Ovary (tissue), 9 donors: Measurements from ENCODE around the gene CCDC150. TPM values are rescaled to one million over a fixed set of nuclear protein-coding genes. Genes with fewer than 3 reads are reported as not detected.
"Not testable (repeated sequence)": the region's sequence is repeated elsewhere in the genome, so short reads cannot be mapped to it uniquely, and the experiment has no call there.

Experiments used
- DNase-seq, 5 donors: peaks; one replicate each; pipeline ENCODE4 v3.0.0-alpha.2; 2019 to 2020
- H3K27ac ChIP-seq, 2 donors: fragments of 200-600 bp; one replicate each; pipeline versions ENCODE4 v1.5.1 to v1.8.0; 2019 to 2022
- H3K27me3 ChIP-seq: fragments of 200-600 bp; one replicate; pipeline ENCODE4 v1.8.0; 2022
- H3K36me3 ChIP-seq: fragments of 200-600 bp; sonication (generic); one replicate; pipeline ENCODE4 v1.5.1; 2019
- H3K4me1 ChIP-seq: one replicate; pipeline ENCODE4 v1.8.1; 2013; ENCODE audit warnings: mild to moderate bottlenecking, moderate library complexity; ENCODE audit not compliant: insufficient read depth
- H3K4me3 ChIP-seq: fragments of 200-600 bp; sonication (generic); one replicate; pipeline ENCODE4 v1.5.1; 2017
- H3K9me3 ChIP-seq, 2 donors: fragments of 200-600 bp in 1 of 2; sonication (generic) in 1 of 2; one replicate each; pipeline versions ENCODE4 v1.5.1 to v1.8.1; 2013 to 2019; ENCODE audit warnings: mild to moderate bottlenecking in 1 of 2, moderate library complexity in 1 of 2
- EP300 ChIP-seq: sonication (generic); formaldehyde crosslinking; IDR thresholded peaks from one replicate; pipeline ENCODE4 v1.6.1; 2017; ENCODE audit warnings: antibody characterized with exemption
- POLR2A ChIP-seq: fragments of 450-650 bp; IDR thresholded peaks from one replicate; pipeline ENCODE4 v1.6.1; 2017; ENCODE audit warnings: antibody characterized with exemption, mild to moderate bottlenecking, moderate library complexity
- WGBS, 3 donors: extraction: QIAGEN DNeasy Blood & Tissue Kit in 1 of 3; methylation state at CpG; one replicate each; pipeline versions ENCODE4 v1.1.5 to v1.1.7; 2013 to 2017; 5-methylcytosine and 5-hydroxymethylcytosine counted together
- intact Hi-C, 4 donors: fragments of 100-400 bp; cut with DNase I; formaldehyde crosslinking; loops; one replicate each; pipeline versions ENCODE4 v1.11.0 to v1.15.1; 2022 to 2023
- polyA plus RNA-seq, 2 donors: library from polyadenylated mRNA; stranded (reverse); fragments of 200-250 nt in 1 of 2; fragments of 350-450 nt in 1 of 2; fragmentation: Illumina TruSeq in 1 of 2; extraction: RNeasy Lipid Tissue Mini Kit (QIAGEN cat#74804) in 1 of 2; gene quantifications; one replicate each; pipeline ENCODE4 v1.2.3, GENCODE V29; 2013 to 2014
- total RNA-seq, 7 donors: library from RNA; depleted of rRNA in 2 of 7; stranded (reverse); fragments of >200 nt in 2 of 7; fragmentation: NEBNext Ultra II Directional in 3 of 7; extraction: Animal tissue kit (Norgen Biotek cat#: 25700) in 3 of 7; gene quantifications; one replicate each; pipeline versions ENCODE4 v1.1.0 to v1.2.4, GENCODE V29; 2016 to 2023
- TF ChIP-seq, protein P1 (sequence below), 3 donors: fragments of 450-650 bp in 2 of 3; fragments of 200-600 bp in 1 of 3; IDR thresholded peaks; one replicate each; pipeline versions ENCODE4 v1.5.1 to v1.8.0; 2016 to 2022; ENCODE audit warnings: antibody characterized with exemption in 3 of 3, mild to moderate bottlenecking in 1 of 3
- donor health status: DM: no; HTN: no; CAD: no; lungs with moderate emphysema.
- donor health status: DM: no; HTN: no; CAD: no.
- donor health status: Bipolar disorder and iron deficiency.
- donor health status: DM: yes; HTN: yes; CAD: no.
- donor health status: DM: no; HTN: no; CAD: no.
- donor health status: DM: yes; HTN: yes; CAD: no.

The CCDC150 gene
- total and polyA plus RNA-seq, 9 donors = 0.25 to 3.5 (median 1.1) TPM

DNA sequence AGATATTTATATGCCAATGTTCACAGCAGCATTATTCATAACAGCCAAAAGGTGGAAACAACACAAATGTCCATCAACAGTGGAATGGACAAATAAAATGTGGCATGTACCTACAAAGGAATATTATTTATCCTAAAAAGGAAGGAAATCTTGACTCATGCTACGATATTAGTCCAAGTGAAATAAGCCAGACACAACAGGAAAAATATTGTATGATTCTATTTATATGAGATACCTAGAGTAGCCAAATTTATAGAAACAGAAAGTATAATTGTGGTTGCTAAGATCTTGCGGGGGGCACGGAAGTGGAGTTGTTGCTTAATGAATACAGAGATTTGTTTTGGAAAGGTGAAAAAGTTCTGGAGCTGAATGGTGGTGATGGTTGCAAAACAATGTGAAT is 33.0 kb upstream of the CCDC150 start:
- intact Hi-C loops = no loop called here

DNA sequence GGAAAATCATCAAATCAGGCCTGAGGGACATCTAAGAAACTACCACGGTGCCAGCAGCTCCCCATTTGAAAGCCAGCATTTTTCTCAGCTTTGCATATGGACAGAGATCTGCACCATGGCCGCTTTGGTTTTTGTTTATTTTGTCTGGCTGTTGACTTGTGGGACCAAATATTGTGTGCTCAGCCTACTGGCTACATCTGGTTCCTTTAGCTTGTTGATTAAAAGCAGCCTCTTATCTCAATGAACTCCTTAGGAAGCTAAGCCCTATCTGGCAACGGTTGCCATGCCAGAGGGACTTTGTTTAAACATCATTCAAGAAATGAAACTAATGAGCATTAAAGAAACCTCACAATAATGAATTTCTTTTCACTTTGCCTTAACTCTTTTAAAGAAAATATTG is 32.4 kb upstream of the CCDC150 start:
- WGBS, 3 donors = 6 to 32% (median 6%) methylated on average over 3 of the region's 3 CpGs
- no peaks in the 10 kb centered on the region for H3K27me3 ChIP-seq
- H3K36me3 ChIP-seq = no peaks in the 10 kb centered on the region
- no peak overlapping the region for H3K4me3 ChIP-seq
- H3K4me1 ChIP-seq = no peaks in the 10 kb centered on the region
- H3K27ac ChIP-seq = no peak overlapping the region
- no peak for TF ChIP-seq POLR2A
- TF ChIP-seq EP300 = no peak
- TF ChIP-seq, protein P1, sequence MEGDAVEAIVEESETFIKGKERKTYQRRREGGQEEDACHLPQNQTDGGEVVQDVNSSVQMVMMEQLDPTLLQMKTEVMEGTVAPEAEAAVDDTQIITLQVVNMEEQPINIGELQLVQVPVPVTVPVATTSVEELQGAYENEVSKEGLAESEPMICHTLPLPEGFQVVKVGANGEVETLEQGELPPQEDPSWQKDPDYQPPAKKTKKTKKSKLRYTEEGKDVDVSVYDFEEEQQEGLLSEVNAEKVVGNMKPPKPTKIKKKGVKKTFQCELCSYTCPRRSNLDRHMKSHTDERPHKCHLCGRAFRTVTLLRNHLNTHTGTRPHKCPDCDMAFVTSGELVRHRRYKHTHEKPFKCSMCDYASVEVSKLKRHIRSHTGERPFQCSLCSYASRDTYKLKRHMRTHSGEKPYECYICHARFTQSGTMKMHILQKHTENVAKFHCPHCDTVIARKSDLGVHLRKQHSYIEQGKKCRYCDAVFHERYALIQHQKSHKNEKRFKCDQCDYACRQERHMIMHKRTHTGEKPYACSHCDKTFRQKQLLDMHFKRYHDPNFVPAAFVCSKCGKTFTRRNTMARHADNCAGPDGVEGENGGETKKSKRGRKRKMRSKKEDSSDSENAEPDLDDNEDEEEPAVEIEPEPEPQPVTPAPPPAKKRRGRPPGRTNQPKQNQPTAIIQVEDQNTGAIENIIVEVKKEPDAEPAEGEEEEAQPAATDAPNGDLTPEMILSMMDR (IDR thresholded peaks at IDR 0.05) = no peak
- no peaks in the 10 kb centered on the region for H3K9me3 ChIP-seq
- intact Hi-C loops = no loop called here
- no peak for DNase-seq

More for the DNA sequence above, 33.0 kb upstream of the CCDC150 start:
- WGBS, 3 donors = 12 to 40% (median 19%) methylated on average over 3 of the region's 3 CpGs
- Histone ChIP-seq H3K27ac (no peak overlapping the region), H3K4me1 (no peaks in the 10 kb centered on the region), H3K9me3 (no peaks in the 10 kb centered on the region), H3K4me3 (no peak overlapping the region), H3K27me3 (no peaks in the 10 kb centered on the region), H3K36me3 (no peaks in the 10 kb centered on the region)
- DNase-seq = no peak
- TF ChIP-seq, protein P1 (IDR thresholded peaks at IDR 0.05) = no peak
- no peak for TF ChIP-seq POLR2A
- no peak for TF ChIP-seq EP300

DNA sequence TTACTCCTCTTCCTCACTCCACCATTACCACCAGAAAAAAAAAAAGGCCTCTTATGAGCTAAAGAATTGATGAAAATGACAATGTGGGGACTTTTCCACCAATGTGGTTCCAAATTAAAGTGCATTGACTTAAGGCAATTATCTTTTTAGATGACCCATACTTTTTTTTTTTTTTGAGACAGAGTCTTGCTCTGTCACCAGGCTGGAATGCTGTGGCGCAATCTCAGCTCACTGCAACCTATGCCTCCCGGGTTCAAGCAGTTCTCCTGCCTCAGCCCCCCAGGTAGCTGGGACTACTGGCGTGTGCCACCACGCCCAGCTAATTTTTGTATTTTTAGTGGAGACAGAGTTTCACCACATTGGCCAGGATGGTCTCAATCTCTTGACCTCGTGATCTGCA is 31.6 kb upstream of the CCDC150 start:
- H3K4me1 ChIP-seq, H3K27me3 ChIP-seq, H3K36me3 ChIP-seq, H3K4me3 ChIP-seq, H3K9me3 ChIP-seq, H3K27ac ChIP-seq, DNase-seq, intact Hi-C loops: not testable (repeated sequence)
- WGBS, 3 donors = 90 to 98% (median 94%) methylated on average over 5 of the region's 5 CpGs

DNA sequence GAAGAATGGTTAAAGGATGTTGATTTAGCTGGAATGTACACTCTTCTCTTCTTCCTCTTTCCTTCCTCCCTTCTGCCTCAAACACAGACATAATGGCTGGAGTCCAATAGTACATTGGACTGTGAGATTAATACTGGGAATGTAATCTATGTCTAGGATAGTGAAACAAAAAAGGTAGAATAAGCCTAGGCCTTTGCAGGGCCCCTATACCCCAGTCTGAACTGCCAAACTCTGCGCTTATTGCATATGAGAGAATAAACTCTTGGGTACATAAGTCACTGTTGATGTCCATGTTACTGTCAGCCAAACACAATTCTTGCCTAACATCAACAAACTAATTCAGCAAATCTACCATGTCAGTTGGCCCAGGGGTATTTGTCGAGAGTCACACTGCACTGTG is 29.7 kb upstream of the CCDC150 start:
- Histone ChIP-seq H3K4me3 (no peak overlapping the region), H3K27ac (no peak overlapping the region), H3K36me3 (no peaks in the 10 kb centered on the region), H3K27me3 (no peaks in the 10 kb centered on the region), H3K9me3 (no peaks in the 10 kb centered on the region), H3K4me1 (no peaks in the 10 kb centered on the region)
- TF ChIP-seq EP300 = no peak
- TF ChIP-seq POLR2A = no peak
- TF ChIP-seq, protein P1 (IDR thresholded peaks at IDR 0.05) = no peak
- 89 to 97% (median 92%) methylated on average over 2 of the region's 2 CpGs for WGBS, 3 donors
- DNase-seq = no peak
- intact Hi-C loops = no loop called here

DNA sequence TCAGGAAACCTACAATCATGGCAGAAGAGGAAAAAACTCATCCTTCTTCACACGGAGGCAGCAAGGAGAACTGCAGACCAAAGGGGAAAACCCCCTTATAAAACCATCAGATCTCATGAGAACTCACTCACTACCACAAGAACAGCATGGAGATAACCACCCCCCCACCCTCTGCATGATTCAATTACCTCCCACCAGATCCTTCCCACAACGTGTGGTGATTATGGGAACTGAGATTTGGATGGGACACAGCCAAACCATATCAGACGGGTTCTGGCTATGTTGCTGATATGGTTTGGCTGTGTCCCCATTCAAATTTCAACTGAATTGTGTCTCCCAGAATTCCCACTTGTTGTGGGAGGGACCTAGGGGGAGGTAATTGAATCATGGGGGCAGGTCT is 28.7 kb upstream of the CCDC150 start:
- Histone ChIP-seq H3K9me3 (no peaks in the 10 kb centered on the region), H3K4me3 (no peak overlapping the region), H3K4me1 (no peaks in the 10 kb centered on the region), H3K27ac (no peak overlapping the region), H3K36me3 (no peaks in the 10 kb centered on the region), H3K27me3 (no peaks in the 10 kb centered on the region)
- intact Hi-C loops = no loop called here
- TF ChIP-seq, protein P1 (IDR thresholded peaks at IDR 0.05) = no peak
- TF ChIP-seq EP300 (no peak), POLR2A (no peak)
- DNase-seq = no peak
- 39 to 54% (median 50%) methylated on average over 3 of the region's 3 CpGs for WGBS, 3 donors
